Lower leg skin (tissue), 3 donors: Measurements from ENCODE around the gene SPON1.

Experiments used
- CTCF ChIP-seq, 3 donors: fragments of 450-650 bp; IDR thresholded peaks; one replicate each; pipeline ENCODE4 v1.5.1; 2016; ENCODE audit warnings: antibody characterized with exemption in 3 of 3, mild to moderate bottlenecking in 3 of 3, moderate library complexity in 2 of 3
- POLR2A ChIP-seq, 2 donors: fragments of 450-650 bp; IDR thresholded peaks; one replicate each; pipeline ENCODE4 v1.6.1; 2016 to 2017; ENCODE audit warnings: antibody characterized with exemption in 2 of 2, mild to moderate bottlenecking in 1 of 2, moderate library complexity in 1 of 2

DNA sequence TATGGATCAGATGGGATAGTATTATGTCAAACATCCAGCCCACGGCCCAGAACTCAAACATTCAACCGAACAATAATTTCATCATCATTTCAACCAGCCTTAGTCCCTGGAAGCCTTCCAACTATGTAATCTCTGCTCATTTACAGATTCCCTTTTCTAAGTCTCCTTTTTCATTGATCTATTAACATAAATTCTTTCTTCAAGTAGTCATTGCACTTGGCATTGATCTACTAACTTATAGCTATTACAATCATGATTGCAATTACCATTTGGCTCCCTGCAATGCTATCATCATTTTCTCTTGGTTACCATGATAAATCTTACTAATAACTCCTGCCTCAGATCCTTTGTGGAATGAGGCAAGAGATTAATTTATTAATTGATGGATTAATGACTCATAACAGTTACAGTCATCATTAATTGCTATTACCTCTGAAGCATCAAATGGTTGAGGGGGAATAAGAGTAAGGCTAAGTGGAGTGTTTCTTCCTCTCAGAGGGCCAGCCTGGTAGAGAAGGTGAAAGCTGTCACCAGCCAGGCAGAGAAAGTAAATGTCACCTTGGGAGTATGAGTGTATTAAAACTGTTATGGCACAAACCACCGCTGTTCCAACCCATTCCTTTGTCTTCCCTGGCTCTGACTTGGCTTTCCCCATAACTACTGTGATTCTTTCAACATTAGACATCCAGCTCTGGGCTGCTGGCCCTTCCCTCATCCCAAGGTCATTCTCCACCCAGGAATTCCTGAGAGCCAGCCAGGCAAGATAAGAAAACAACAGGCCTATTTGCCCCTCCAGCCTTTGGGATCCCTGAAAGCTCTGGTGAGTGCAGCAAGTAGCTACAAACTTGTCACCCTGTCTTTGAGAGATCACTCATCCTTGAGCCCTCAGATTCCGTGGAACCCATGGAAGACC, 221.8 kb downstream of the SPON1 start:
- no peak for TF ChIP-seq CTCF (IDR thresholded peaks at IDR 0.05)
- no peak for TF ChIP-seq POLR2A (IDR thresholded peaks at IDR 0.05)
